Fibroblast of peridontal ligament (primary cell): Measurements from ENCODE around the gene IL17REL.
A peak's percentile ranks its signal among the peaks of the same experiment; 100 is the strongest.

Experiments used
- DNase-seq: peaks from one replicate; pipeline ENCODE4 v3.0.0-alpha.2; 2010; ENCODE audit errors: extremely low read depth

Gene IL17REL

DNA sequence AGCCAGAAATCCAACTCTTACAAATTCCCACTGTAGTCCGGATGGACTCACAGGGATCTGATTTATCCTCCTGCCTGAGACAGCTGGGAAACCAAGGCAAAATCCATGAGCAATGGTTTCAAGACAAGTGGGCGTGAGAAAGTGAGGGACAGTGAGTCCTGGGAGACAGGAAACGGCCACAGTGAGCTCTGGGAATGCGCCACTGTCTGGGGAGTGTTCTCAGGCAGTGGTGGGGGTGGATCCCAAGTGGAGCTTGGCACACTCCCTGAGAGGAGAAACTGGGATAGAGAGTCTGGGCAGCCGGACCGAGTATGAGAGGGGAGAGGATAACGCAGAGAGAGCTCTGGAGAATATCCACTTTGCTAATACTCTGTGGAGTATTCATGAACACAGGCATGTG is 9.8 kb downstream of the IL17REL start:
- no peak for DNase-seq

DNA sequence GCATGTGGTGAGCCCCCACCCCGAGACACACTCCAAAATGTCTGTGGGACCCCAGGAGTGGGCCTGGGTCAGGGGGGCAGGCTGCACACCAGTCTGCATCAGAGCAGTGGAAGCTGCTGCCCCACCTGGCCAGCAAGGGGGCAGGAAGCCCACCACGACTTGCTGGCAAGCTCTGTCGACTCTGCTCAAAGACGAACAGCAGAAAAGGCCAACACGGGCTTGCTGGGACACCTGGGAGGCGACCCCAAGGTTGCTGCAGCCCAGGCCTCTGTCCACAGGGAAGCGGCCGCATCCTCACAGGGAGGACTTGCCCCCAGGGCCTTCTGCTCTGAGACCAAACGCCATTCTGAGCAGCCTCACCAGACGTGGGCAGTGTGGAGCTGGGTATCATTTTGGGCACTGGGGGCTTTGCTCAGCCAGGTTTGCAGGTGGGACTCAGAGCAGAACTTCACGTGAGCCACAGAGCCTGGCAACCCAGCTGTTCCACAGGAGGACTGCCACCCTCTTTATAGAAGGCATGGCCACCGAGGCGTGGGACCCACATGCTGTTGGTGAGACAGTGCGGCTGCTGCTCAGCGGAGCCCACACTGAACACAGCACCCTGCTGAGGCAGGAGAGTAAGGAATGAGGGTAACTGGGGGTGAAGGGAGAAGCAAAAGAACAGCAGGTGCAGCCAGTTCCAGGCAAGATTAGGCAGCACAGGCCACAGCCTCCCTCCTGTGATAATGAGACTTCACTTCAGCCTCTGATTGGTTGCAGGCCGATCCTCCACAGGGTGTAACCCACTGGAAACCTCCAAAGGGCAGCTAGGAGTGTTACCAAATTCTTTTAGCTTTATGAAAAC is 11.0 kb downstream of the IL17REL start:
- DNase-seq: no peak

DNA sequence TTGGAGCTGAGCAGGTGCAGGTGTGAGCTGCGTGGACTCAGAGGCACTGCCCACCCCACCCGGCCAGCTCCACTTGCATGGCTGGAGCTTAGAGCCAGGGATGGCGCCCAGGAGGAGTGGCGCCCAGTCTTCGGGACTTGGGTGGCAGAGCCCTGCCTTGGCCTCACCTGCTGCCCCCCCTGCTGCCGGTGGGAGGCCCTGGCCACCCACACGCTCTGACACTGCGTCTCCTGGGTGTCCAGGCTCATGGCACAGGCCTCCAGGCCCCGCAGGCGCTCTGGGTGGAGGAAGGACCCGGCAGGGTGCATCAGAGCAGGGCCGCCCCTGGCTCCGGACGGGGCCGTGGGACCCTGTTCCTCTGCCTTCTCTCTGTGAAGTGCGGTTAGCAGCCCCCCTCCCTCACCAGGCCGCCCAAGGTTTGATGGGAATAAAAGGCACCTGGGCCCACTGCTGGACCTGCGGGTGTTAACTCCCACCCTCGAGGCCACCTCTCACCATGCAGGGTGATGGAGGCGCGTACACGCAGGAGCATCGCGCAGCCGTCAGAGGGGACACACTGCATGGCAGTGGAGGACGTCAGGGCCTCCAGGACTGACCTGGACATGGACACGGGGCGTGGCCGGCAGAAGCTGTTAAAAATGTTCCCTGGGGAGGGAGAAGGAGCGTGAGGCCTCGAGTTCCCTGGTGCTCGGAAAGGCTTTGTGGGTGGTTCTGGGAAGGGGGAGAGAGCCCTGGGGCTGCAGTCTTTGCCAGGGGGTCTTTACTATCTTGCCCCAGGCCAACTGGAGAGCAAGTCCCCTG is 11.8 kb downstream of the IL17REL start:
- no peak for DNase-seq

DNA sequence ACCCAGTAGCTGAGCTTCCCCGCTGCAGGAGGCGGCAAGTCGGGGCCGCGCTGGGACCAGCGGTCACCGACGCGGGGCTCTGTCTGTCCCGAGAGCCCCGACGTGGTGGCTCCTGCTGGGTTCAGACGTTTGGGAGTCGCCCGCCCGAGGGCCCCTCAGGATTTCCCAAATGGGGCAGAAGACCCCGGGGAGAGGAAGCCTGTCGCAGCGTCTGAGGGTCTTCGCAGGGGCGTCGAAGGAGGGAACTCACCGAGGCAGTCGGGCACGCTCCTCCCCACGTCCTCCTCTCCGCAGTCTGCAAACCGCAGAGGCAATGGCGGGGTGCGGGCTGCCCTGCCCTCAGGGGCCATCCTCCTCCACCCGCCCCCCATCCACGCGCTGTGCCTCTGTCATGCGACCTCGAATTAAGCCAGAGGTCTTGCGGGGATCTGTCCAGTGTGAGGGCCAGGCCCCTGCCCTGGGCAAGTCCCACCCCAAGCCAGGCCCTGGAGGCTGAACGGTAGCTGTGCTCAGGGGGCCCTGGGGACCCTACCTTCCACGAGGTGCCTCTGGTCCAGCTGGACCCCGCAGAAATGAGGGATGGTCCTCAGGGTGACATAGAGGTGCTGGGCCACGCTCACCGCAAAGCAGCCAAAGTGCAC is 12.5 kb downstream of the IL17REL start:
- DNase-seq: no peak

DNA sequence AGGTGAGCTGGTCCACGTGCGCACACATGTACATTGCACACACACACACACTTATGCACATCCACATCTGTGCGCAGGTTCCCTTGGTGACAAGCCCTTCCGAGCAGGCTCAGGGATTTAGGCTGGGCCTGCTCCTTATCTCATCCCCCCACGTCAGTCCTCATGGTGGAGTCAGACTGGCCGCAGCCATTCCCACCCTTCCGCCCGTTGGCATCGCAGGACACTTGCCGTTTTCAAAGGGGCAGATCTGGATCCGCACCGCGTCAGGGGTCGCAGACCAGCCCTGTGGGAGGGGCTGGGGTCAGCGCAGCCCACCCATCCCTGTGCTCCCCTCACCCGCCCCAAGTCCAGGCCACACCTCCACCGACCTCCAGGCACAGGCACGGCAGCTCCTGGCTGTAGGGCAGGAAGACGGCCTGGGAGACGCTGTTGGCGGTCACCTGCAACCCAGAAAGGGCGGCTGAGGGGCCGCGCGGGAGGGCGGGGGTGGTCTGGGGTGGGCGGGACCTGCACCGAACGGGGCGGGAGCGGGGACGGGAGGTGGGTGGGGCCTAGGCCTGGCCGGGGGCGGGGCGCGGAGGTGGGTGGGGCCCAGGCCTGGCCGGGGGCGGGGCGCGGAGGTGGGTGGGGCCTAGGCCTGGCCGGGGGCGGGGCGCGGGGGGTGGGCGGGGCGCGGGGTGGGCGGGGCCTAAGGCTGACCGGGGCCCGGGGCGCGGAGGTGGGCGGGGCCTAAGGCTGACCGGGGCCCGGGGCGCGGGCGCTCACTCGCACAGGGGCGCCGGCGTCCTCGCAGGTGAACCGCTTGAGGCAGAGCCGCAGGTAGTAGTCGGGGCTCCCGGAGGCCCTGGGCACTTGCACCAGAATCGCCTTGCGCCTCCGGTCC is 13.3 kb downstream of the IL17REL start:
- no peak for DNase-seq

DNA sequence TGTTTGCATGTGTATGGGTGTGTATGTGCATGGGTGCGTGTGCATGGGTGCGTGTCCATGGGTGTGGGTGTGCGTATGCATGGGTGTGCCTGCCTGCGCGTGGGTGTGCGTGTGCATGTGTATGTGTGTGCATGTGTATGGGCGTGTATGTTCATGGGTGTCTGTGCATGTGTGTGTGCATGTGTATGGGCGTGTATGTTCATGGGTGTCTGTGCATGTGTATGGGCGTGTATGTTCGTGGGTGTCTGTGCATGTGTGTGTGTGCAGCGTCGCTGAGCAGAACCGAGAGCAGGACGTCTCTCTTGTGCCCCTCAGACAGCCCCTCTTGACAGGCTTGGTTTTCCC is 13.9 kb downstream of the IL17REL start:
- DNase-seq: no peak

DNA sequence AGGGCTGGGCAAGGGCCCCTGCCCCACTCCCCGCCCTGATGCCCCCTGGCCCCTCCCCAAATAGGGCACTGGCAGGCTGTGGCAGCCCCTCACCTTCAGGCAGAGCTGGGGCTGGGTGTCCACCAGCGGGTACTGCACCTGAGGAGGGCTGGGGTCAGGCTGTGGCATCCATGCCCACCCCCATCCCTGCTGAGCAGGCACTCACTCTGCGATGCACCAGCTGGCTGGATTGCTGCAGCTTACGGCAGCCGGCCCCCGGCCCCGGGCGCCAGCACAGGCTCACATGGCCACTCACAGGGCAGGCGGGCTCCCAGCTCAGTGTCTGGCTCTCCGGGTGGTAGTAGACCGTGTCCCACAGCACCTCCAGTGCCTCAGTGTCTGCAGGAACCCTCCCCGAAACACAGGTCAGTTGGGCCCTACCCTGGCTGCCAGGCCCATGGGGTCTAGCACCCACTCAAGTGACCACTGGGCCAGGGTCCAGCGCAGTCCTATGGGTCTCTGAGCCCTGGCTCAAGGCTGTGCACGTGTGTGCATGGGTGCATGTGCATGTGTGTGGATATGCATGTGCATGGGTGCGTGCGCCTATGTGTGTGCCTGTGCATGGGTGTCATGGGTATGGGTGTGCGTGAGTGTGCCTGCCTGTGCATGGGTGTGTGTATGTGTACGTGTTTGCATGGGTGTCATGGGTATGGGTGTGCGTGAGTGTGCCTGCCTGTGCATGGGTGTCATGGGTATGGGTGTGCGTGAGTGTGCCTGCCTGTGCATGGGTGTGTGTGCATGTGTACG is 14.4 kb downstream of the IL17REL start:
- DNase-seq: no peak

DNA sequence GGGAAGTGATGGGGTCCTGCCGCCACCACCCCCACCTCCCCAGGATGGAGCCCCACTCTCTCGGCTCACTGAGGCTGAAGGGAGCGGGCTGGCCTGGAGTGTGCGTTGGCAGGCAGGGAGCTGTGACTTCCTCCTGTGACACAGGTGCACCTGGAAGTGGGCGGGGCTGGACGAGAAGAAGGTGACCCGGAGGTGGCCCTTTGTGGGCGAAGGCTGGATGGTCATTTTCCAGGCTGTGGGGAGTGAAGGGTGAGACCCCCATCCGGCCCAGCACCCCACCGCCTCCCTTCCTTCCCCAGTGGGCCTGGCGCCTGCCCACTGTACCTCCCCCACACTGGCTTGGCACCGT is 15.3 kb downstream of the IL17REL start:
- no peak for DNase-seq

DNA sequence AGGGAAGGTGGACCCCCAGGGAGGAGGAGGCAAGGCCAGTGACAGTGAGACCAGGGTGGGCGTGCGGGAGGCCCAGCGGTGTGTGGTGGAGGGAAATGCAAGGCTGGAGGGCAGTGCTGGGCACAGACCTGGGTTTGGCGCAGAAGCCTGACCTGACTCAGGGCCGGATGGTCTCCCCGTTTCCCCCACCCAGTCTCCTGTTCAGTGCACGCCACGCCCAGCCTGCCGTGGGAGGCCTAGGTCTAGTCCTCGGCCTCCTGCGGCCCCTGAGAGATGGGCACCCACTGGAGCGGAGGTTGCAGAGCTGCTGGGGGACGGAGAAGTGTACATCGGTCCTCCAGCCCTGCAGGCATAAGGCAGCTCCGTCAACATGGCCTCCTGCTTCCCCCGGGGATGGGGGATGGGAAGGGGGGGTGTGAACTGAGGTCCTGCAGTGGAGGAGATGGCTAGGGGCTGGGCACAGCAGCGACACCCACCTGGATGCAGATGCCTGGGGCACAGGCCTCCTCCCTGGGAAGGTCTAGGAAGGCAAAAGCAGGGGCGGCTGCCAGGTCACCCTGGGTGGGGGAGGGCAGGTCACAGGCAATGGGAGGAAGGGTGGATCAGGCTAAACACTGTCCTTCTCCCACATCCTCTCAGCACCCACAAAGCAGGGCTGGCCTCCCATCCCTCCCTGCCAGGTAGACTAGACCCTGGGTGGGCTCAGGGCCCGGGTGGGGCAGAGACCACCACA is 15.9 kb downstream of the IL17REL start:
- DNase-seq: no peak

DNA sequence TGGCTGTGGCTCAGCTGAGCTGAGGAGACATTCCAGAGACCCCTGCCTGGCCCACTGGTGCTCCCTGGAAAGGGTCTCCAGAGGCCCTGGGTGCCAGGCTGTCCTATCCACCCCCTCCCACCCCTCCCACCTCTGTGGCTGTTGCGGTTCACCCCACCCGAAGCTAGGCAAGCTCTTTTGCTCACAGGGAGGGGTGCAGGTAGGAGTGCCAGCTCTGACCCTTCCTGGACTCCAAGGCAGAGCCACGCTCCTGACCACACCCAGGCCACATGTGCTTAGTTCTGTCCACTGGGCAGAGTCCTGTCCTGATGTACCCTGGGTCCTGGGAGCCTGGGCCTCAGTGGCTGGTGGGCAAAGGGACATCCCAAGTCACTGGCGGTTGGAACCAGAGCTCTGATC is 16.4 kb downstream of the IL17REL start:
- DNase-seq: no peak

DNA sequence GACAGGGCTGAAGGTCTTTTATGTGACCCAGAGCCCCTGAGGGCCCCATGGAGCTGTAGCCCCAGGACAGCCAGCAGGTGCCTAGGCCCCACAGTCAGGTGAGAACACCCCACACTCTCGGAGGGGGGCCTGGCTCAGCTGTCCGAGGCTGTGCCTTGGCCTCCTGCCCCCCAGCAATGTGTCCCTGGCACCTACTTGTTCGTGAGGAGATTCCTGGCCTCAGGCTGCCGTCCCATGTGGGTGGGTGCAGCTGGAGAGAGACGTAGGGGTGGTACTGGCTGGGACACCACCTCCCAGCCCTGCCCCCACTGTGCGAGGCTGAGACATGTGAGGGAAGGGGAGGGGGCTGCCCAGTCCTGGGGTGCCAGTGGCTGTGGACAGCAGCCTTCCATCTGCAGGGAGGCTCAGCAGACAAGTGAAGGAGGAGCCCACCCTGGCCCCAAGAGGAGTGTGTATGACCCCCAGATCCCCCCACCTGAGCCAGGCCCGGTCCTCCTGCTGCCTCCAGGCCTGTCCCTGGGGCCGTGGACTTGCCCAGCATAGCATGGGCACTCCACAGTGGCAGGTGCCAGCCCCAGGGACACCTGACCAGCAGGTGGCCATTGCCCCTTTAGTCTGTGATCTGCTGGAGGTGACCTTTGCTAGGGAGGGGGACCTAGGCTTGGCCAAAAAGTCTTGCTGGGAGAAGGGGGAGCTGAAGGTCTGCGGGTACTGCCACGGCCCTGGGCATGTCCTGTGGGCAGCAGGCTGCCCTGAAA is 17.0 kb downstream of the IL17REL start:
- no peak for DNase-seq

DNA sequence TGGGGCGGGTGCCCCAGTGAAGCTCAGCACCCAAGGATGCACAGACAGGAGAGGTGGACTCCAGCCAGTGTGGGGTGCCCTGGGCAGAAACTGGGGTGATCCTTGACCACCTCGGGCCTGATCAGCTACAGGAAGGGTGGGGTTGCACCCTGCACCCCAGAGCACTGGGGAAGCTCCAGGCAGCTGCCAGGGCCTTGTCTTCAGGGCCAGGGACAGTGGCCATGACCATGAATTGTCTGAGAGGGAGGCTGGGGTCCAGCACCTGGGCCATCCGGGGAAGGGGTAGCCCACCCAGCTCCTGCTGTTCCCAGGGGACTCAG is 17.6 kb downstream of the IL17REL start:
- DNase-seq: no peak

DNA sequence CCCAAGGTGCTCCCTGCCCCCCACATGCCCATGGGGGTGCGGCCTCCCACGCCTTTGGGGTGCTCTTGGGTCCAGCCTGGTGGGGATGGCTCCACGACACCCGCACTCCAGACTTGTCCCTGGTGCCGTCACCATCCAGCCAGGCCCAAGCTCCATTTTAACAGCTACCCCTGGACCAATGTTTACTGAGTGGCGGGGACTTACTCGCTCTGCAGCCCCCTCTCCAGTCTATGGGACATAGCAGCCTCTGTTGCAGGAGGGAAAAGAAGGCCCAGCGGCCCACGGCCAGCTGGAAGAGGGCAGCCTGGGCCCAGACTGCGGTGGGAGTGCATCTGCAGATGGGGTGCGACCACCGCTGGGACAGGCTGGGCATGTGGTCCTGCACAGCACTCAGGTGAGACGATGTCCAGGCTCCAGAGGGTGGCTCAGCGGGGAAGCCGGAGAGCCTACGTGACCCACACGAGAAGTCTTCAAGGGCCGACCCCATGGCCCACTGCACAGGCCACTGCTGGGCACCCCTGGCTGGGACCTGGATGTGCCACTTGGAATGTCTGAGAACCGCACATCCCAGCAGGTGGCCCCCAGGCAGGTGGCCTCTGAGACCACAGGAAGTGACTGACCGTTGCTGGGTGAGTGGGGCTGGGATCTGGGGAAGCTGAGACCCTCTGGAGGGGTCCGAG is 18.1 kb downstream of the IL17REL start:
- no peak for DNase-seq

DNA sequence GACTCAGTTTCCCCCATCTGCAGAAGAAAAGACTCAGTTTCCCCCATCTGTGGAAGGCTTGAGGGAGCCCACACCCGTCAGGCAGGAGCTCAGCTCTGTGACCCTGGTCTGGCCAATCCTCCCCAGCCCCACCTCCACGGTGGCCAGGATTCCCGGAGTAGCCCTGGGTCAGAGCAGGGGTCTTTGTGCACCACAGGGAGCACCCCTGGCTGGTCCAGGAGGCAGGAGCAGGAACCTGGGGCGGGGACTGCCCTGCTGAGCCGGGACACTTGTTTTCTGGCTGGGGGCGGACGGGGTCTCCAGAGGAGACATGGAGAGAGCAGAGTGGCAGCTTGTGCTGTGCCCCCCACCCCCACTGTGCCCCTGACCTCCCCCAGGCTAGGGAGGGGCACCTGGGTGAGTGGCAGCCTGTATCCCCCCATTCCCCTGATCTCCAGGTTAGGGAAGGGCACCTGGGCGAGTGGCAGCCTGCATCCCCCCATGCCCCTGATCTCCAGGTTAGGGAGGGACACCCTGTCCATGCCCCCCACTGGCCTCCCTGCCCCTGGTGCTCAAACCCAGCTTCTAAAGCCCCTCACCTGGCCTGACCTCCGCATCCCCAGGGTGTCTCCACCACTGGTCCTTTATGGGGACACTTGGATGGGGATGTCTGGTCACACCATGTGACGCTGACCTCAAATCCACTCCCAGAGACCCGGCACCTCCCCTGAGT is 18.8 kb downstream of the IL17REL start:
- DNase-seq: no peak

DNA sequence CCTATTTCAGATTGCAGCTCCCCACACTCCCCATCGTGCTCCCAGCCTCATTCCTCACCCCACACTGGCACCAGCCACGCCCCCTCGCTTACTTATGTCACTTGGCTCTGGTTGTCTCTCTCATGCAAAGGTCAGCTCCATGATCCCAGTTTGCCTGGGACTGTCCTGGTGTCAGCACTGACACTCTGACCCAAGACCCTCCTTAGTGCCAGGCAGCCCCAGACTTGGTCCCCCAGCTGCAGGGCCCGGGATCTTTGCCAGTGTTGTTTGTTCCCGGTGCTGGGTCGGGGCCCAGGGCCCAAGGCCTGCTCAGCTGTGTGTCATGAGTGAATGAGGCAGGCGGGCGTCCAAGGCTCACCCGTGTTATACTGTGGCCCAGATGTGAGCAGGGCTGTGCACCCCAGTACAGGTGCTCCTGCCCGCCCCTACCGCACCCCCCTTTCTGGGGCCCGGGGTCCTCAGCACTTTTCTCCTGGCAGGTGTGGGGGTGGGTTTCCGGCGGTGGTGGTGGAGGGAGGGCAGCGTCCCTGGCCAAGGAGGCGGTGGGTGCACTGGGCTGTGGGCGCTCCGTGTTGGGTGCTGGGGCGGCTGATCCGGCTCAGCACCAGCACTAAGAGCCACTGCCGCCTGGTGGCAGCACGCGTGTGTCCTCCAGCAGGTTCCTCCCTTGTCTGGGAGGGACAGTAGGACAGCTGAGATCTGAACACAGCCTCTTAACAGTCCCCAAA is 19.5 kb downstream of the IL17REL start:
- DNase-seq: peak; percentile 17

DNA sequence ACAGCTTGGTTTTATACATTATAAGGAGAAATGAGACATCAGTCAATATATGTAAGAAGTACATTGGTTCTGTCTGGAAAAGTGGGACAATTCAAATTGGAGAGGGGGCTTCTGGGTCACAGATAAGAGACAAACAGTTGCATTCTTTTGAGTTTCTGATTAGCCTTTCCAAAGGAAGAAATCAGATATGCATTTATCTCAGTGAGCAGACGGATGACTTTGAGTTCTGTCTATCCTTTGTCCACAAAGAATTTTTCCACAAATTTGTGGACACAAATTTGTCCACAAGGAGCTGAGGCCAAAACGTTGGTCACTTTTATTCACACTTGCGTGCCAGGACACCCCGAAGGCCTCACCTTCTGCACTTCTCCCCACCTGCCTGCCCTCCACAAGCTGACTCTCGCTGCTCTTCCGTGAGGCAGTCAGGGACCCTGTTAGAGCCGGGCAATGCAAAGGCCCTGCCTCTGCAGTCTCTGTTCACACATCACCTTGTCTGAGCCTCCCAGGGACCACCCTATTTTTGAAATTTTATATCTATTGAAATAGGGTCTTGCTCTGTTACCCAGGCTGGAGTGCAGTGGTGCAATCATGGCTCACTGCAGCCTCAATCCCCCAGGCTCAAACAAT is 20.5 kb downstream of the IL17REL start:
- no peak for DNase-seq

DNA sequence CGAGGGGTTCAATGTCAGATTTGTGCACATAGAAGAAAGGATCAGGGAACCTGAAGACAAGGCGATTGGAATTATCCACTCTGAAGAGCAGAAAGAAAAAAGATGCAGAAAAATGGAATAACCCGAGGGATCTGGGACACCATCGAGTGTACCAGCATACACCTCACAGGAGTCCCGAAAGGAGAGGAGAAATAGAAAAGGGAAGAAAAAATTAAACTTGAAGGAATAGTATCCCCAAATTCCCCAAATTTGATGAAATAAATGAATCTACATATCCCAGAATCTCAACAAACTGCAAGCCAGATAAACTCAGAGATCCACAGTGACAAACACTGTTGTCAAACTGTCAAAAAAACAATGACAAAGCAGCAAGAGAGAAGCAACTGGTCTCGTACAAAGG is 21.4 kb downstream of the IL17REL start:
- DNase-seq: no peak
